ENCODE results near the gene TRIM22.

DNA sequence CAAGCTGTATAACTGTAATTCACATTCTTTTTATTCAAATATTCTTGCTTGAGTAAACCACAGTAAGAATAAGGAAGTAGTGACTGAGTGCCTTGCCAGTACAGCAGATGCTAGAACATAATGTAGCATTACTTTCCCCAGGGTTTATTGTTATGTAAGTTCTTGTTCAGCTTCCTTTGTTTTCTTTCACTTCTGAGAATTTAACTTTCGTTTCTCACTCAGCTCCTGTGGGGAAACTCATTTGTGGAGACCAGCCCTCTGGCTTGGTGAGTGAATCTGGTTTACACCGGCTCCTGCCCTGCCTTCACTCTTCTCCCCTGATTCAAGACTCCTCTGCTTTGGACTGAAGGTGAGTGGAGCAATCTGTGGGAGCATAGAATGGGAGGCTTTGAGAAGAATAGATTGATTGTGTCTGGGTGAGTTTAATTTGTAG is at the start of gene TRIM22:
- TF ChIP-seq CTCF (IDR thresholded peaks at IDR 0.05) (no peak), POLR2AphosphoS5 (IDR thresholded peaks at IDR 0.05) (peak in 1 of 3 donors; percentile 22), POLR2A (IDR thresholded peaks at IDR 0.05) (no peak)
